HepG2 (cell line): ENCODE results near the gene DNLZ. TPM values are rescaled to one million over a fixed set of nuclear protein-coding genes. Genes with fewer than 3 reads are reported as not detected.

Experiments
- ATRX ChIP-seq: sonication (generic); formaldehyde crosslinking; IDR thresholded peaks from 2 replicates; pipeline ENCODE4 v1.4.0; 2020; ENCODE audit warnings: missing genetic modification reagents, borderline replicate concordance
- CBX2 ChIP-seq, 2 experiments: fragments of 200-600 bp in 1 of 2; sonication (generic); formaldehyde crosslinking in 1 of 2; IDR thresholded peaks; 2 replicates each; pipeline versions ENCODE4 v1.7.0 to v1.8.1; 2018 to 2022; ENCODE audit warnings: low read depth in 2 of 2, low read length in 1 of 2, mild to moderate bottlenecking in 1 of 2, missing genetic modification reagents in 1 of 2
- IRF9 ChIP-seq: sonication (generic); formaldehyde crosslinking; IDR thresholded peaks from 2 replicates; pipeline ENCODE4 v1.8.0; 2022; ENCODE audit warnings: missing genetic modification reagents, mild to moderate bottlenecking, borderline replicate concordance
- RAD21 ChIP-seq: fragments of 450-650 bp; formaldehyde crosslinking; IDR thresholded peaks from 2 replicates; pipeline ENCODE4 v1.5.0; 2020; ENCODE audit warnings: mild to moderate bottlenecking
- SALL1 ChIP-seq: sonication (generic); formaldehyde crosslinking; IDR thresholded peaks from 2 replicates; pipeline ENCODE4 v1.8.0; 2022; ENCODE audit warnings: mild to moderate bottlenecking, missing genetic modification reagents
- SIX4 ChIP-seq: sonication (generic); formaldehyde crosslinking; IDR thresholded peaks from 2 replicates; pipeline ENCODE4 v1.4.0; 2020; ENCODE audit warnings: missing genetic modification reagents
- SP1 ChIP-seq, 2 experiments: fragments of 450-650 bp in 1 of 2; sonication (generic) in 1 of 2; formaldehyde crosslinking in 1 of 2; IDR thresholded peaks; 2 replicates each; pipeline versions ENCODE4 v1.4.0 to v1.6.1; 2016 to 2020; ENCODE audit warnings: missing genetic modification reagents in 1 of 2
- SYNCRIP ChIP-seq: fragments of 200-400 bp; formaldehyde crosslinking; IDR thresholded peaks from 2 replicates; pipeline ENCODE4 v1.6.1; 2018; ENCODE audit warnings: mild to moderate bottlenecking, low read depth, low read length; ENCODE audit not compliant: insufficient read depth
- YEATS2 ChIP-seq: sonication (generic); formaldehyde crosslinking; IDR thresholded peaks from 2 replicates; pipeline ENCODE4 v1.4.0; 2020; ENCODE audit warnings: missing genetic modification reagents, borderline replicate concordance
- ZBTB39 ChIP-seq: sonication (generic); formaldehyde crosslinking; IDR thresholded peaks from 2 replicates; pipeline ENCODE4 v1.5.0; 2020; ENCODE audit warnings: missing genetic modification reagents
- ZNF589 ChIP-seq: sonication (generic); formaldehyde crosslinking; conservative IDR thresholded peaks from 2 replicates; pipeline ENCODE4 v1.8.0; 2022; ENCODE audit warnings: mild to moderate bottlenecking, moderate library complexity, missing genetic modification reagents
- ZNF691 ChIP-seq: sonication (generic); formaldehyde crosslinking; IDR thresholded peaks from 2 replicates; pipeline ENCODE4 v1.4.0; 2020; ENCODE audit warnings: missing genetic modification reagents, low read depth, mild to moderate bottlenecking, borderline replicate concordance
- ZNF709 ChIP-seq: sonication (generic); formaldehyde crosslinking; IDR thresholded peaks from 2 replicates; pipeline ENCODE4 v1.5.0; 2020; ENCODE audit warnings: mild to moderate bottlenecking, missing genetic modification reagents
- polyA plus RNA-seq, 8 experiments: library from polyadenylated mRNA; depleted of rRNA in 3 of 8; stranded (reverse) in 7 of 8; unstranded in 1 of 8; fragments of >200 nt; fragmentation: Illumina TruSeq in 4 of 8; extraction: Trizol in 4 of 8; gene quantifications; 2 replicates each; pipeline versions ENCODE4 v1.2.1 to v1.2.3, GENCODE V29; 2011 to 2016; ENCODE audit warnings: low read depth in 4 of 8, missing spikeins in 1 of 8, mixed read lengths in 1 of 8; ENCODE audit not compliant: insufficient read depth in 1 of 8
- total RNA-seq, 5 experiments: library from RNA; depleted of rRNA; stranded (reverse); fragments of >200 nt; fragmentation: Illumina TruSeq; extraction: Trizol; gene quantifications; 2 replicates each; pipeline ENCODE4 v1.2.3, GENCODE V29; 2016; ENCODE audit warnings: low read depth in 1 of 5

Gene DNLZ
- total and polyA plus RNA-seq, 2 of the 13 experiments (the other 11 are each of a cell fraction or from before 2014, with no cell fraction given) = 3.4 to 8.0 TPM

GRCh38 chr9:136331556-136332481, 31.7 kb downstream of the DNLZ start (continued):
- TF ChIP-seq ZNF691 (CRISPR knock-in tag) = no peak
- no peak for TF ChIP-seq SIX4 (CRISPR knock-in tag)
- TF ChIP-seq SP1 (IDR thresholded peaks at IDR 0.05) = no peak
- TF ChIP-seq SP1 (CRISPR knock-in tag; IDR thresholded peaks at IDR 0.05) = no peak
- 0 out of 2 replicates have a peak, but pooled peaks have one; percentile 12 for TF ChIP-seq SALL1 (CRISPR knock-in tag)
- no peak for TF ChIP-seq CBX2 (IDR thresholded peaks at IDR 0.05; ENCODE audit: low read depth, low read length)
- no peak for TF ChIP-seq CBX2 (CRISPR knock-in tag; IDR thresholded peaks at IDR 0.05; ENCODE audit: low read depth)
- TF ChIP-seq IRF9 (CRISPR knock-in tag) = 0 out of 2 replicates have a peak, but pooled peaks have one; percentile 17
- TF ChIP-seq YEATS2 (CRISPR knock-in tag) = no peak
- TF ChIP-seq ZNF709 (CRISPR knock-in tag) = no peak
- TF ChIP-seq ATRX = no peak
- TF ChIP-seq RAD21 = no peak
- TF ChIP-seq ZBTB39 (CRISPR knock-in tag) = no peak
- no peak for TF ChIP-seq ZNF589 (CRISPR knock-in tag)
- TF ChIP-seq SYNCRIP = no peak
